Left colon (tissue), 2 donors: ENCODE measurements around the gene TRPV4. TPM values are rescaled to one million over a fixed set of nuclear protein-coding genes. Genes with fewer than 3 reads are reported as not detected.
A peak's percentile ranks its signal among the peaks of the same experiment; 100 is the strongest.

Source experiments
- ATAC-seq: fragments of 200-7000 bp; cut with Tn5 transposase; one replicate; pipeline ENCODE4 v1.9.1; 2020; ENCODE audit warnings: mild to moderate bottlenecking, moderate library complexity
- DNase-seq, 2 donors: peaks; one replicate each; pipeline ENCODE4 v3.0.0-alpha.2; 2020
- intact Hi-C, 2 donors: fragments of 100-400 bp; cut with DNase I in 1 of 2; cut with micrococcal nuclease in 1 of 2; formaldehyde crosslinking; loops; one replicate each; pipeline versions ENCODE4 v1.11.2 to v1.14.0; 2022; cut with DNase I, micrococcal nuclease
- total RNA-seq, 2 donors: library from RNA; stranded (reverse); fragmentation: NEBNext Ultra II Directional; extraction: Animal tissue kit (Norgen Biotek cat#: 25700); gene quantifications; one replicate each; pipeline ENCODE4 v1.2.1, GENCODE V29; 2021
- donor health status: DM: no; HTN: no; CAD: no.
- donor health status: DM: yes; HTN: yes; CAD: no.

Gene TRPV4
- total RNA-seq, 2 donors from 2014 or later, result 0.09 to 0.36 TPM

DNA sequence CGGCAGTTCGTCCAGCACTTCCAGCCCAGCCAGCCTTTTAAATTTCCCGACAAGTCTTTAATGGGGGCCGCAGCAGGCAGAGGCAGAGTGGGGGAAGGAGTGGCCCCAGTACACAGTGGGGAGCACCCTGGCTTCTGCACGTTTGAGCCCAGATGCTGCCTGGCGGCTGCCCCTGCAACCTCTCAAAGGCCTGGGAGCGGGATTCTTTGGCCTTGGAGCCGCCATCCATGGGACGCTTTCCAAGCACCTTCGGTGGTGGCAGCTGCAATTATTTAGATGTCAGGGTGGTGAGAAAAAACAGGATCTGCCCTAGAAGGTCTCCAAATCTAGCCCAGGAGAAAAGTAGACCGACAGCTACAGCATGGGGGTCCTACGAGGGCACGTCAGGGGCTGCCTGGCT, 73.6 kb downstream of the TRPV4 start:
- DNase-seq (peak in 1 of 2 donors; percentile 1), ATAC-seq (no peak)
- intact Hi-C loops, result no loop called here

DNA sequence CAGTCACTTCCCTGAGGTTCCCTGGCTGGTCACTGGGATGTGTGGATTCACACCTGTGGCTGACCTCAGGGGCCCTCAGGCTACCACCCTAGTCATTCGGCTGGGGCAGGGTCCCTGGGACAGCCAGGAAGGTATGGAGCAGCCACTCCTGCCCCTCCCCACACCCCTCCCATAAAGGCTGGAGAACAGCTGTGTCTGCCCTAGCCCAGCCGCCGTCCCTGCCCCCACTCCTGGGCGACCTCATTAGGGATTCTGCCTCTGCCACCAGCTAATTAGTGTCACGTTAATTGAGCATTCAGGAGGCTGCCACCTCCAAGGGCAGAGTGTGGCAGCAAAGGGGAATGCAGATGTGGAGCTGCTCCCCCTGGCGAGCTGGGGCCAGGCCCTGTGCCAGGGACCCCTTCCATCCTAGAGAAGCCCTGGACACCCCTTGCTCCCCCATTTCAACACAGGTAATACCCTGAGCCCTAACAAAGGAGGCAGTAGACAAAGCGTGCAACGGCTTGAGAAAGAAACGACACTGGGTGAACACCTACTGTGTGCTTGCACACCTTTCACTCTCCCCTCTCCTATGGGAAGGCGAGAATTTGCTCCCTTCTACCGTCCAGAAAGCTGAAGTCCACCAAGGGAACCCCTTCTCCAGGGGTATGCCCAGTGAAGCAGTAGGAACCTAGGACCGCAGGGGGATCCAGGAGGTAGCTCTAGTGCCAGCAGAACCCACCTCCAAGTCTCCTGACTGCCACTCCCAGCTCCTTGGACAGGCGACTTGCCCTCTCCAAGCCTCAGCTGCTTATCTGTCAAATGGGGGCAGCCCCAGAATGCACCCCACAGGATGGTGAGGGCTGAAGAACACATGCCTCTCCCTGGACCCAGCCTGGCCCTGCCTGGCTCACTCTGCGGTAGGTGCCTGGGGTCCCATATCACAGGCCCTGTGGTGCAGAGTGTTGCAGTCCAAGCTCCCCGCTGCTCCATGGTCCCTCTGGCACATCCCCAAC, 74.5 kb downstream of the TRPV4 start:
- DNase-seq (peak in 1 of 2 donors; percentile 1), ATAC-seq (no peak)
- intact Hi-C loops, result no loop called here

DNA sequence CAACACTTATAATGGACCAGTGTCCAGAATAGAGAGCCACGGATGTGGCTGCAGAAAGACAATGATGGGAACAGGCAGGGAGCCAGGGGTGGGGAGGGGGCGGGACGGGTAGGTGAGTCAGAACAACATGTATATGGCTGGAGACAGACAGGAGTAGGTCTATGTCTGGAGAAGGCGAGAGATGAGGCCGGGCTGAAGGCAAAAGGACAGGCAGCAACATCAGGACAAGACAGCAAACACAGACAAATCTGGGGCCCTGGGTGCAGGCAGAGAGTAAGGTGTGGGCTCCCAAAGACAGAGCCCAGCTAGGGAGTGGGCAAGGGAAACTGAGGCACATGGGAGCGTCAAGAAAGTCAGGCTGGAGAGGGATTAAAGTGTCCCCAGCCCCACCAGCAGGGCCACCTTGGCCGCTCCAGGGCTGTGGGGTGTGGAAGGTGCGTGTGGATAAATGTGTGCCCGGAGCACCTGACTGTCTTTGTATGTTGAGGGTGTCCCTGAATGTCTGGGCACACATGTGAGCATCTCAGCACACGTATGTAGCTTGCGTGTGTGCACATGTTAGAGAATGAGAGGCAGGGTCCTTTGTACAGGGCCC, 75.4 kb downstream of the TRPV4 start:
- ATAC-seq (no peak), DNase-seq (peak in 1 of 2 donors; percentile 0)
- intact Hi-C loops, result no loop called here

DNA sequence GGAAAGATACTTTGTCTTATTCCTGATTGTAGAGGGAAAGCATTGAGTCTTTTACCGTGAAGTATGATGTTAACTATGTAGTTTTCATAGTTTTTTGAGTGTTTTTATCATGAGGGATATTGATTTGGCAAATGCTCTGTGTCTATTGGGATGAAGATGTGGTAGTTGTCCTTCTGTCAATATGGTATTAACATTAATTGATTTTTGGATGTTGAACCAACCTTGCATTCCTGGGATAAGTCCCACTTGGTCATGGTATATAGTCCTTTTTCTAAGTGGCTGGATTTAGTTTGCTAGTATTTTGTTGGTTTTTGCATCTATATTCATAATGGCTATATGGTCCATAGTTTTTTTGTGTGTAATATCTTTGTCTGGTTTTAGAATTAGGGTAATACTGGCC, 76.7 kb downstream of the TRPV4 start:
- DNase-seq (no peak), ATAC-seq (no peak)
- intact Hi-C loops, result no loop called here

DNA sequence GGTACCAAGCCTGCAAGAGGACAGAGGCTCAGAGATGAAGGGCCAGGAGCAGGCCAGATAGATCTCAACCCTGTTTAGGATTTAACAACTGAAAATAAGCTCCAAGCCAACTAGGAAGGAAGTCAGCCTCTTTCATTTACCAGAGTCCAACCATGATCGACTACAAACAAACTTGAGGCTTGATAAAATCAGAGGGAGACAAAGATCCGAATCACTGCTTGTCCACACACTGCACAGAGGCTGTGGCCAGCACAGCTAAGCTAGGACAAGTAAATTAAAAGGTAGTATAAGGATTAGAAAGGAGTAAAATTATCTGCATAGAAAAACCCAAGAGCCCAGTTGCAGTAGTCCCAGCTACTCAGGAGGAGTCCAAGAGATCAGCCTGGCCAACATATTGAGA, 79.2 kb downstream of the TRPV4 start:
- no peak for ATAC-seq
- intact Hi-C loops, result no loop called here
- DNase-seq, result no peak

DNA sequence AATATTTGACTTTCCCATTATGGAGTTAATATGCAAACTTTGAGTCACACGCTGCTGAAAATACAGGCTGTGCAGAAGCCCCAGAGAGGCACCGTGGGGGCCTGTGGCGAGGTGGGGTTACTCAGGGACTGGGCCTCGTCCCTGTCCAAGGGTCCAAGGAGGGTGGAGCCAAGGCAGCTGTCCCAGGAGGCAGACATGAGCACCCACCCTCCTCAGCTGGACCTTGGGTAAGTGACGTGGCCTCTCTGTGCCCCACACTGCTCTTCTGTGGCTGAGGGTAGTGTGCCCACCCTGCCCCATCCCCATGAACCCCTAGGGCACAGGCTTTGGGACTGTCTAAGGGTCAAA, 80.2 kb downstream of the TRPV4 start:
- DNase-seq (no peak), ATAC-seq (no peak)
- intact Hi-C loops, result no loop called here

DNA sequence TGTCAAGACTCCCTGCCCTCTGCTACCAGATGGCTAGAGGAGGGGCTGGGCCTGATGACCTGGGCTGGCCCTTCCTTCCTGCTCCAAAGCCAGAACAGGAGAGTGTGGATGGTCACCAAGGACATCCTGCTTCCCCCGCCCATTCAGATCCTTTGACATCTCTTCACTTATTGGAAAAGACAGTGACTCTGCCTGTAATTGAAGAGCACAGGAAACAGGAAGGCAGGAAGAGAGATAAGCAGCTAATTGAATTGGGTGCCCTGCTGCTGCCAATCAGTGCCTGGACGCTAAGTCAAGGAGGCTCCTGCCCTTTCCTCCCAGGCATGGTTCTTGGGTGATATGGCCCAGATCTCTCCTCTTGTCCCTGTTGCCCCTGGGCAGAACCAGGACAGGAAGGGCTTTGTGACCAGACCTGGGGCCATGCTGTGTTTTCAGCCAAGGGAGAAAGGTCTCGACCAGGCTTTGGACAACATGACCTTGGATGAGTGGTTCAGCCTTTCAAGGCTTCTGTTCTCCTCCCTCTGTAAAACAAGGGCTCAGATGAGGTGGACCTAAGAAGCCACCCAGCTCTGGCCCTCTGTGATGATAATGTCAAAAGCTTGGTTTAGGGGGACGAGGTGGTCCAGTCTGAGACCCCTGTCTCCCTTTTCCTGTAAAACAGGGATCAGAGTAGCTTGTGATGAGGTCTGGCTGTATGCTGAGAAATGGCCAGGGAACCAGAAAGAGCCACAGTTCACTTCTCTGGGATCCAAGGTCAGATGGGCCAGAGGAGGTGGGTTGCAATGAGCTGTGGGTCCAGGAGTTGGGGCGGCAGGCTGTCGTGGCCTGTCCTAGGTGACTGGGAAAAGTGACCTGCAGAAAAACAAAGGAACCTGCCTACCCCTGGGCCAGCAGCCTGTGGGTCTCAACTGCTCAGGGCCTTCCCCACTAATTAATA, 80.8 kb downstream of the TRPV4 start:
- ATAC-seq (peak; percentile 15), DNase-seq (peak; percentile 0 to 5)
- intact Hi-C loops, result no loop called here

DNA sequence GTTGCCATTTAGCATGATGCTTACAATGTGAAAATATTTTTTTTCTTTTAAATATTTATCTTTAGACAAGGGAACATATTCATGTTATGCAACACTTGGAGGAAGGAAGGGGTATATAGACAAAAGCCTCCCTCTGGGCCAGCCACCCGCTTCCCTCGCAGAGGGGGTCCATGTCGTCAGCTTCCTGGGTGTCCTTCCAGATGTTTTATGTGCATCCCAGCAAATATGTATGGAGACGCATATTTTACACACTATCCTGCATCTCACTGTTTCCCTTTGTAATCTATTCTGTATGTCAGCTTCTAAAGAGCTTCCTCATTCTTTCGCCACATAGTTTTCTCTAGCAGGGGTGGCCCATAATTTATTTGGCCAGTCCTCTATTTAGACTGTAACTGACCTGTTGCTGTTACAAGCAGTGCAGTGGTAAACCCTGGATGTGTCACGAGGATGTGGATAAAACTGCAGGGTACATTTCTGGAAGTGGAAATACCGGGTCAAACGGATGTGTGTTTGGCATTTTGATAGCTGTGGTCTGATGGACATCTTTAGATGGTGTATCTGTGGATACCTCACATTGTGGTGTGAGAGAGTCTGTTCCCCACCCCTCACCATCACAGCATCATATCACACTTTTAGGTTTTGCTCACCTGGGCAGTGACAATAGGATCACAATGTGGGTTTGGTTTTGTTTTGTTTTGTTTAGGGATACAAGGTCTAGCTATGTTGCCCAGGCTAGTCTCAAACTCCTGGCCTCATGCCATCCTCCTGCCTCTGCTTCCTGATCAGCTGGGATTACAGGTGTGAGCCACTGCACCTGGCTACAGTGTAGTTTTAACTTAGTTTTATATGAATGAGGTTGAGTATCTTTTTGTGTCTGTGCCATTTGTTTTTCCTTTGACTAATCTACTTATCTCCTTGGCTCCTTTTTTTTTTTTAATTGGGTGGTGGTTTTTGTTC, 87.9 kb downstream of the TRPV4 start:
- peak; percentile 23 to 30 for DNase-seq
- intact Hi-C loops, result no loop called here
- peak; percentile 73 for ATAC-seq

DNA sequence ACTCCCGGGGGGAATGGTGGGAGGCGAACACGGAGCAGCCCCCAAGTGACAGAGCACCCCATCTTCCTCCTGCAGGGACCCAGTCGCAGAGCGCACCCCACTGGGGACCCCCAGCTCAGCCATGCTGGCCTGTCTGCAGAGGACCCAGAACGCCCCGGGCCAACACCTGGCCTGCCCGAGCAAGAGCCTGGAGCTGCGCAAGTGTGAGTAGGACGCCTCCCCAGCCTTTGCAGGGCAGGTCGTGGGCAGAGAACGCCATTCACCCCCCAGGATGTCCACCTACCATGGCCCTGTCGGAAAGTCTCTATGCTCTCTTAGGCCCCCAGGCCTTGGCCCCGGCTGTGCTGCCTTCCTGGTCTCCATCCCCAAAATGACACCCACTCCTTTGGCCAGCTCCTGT, 89.2 kb downstream of the TRPV4 start:
- intact Hi-C loops, result no loop called here
- DNase-seq, result peak; percentile 1 to 4

DNA sequence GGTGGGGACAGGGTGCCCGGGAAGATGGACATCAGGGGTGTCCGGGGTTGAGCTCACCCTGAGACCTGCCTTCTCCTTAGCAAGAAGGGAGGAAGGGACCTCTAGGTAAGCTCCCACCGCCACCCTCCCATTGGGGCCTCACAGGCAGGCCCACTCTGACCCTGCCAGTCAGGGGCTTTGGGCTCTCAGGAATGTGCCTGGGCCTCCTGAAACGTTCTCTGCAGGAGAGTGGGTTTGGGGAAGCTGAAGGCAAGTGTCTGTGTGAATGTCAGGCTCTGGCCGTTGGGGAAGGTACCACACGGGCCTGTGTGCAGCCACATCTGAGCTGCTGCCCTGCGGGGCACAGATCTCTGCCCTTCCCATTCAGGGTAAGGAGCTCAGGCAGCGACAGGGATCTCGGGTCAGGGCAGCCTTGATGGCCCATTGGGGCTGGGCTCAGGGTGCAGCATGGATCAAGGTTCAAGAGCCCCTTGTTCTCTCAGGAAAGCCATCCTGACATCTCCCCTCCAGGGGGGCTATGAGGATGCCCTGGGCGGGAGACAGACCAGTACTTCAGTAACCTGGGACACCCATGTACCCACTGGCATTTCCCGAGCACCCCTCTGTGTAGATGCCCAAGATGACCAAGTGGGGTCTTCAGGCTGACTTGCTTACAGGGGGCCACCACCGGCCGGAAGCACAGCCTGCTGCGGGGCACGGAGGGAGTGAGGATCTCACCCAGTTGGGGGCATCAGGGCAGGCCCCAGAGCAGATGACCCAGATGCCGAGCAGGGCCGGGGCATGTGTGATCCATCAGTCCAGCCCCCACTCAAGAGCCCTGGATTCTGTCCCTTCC, 89.9 kb downstream of the TRPV4 start:
- intact Hi-C loops, result no loop called here
- ATAC-seq (no peak), DNase-seq (peak; percentile 1 to 18)

More for the DNA sequence above, 89.2 kb downstream of the TRPV4 start:
- ATAC-seq, result no peak

DNA sequence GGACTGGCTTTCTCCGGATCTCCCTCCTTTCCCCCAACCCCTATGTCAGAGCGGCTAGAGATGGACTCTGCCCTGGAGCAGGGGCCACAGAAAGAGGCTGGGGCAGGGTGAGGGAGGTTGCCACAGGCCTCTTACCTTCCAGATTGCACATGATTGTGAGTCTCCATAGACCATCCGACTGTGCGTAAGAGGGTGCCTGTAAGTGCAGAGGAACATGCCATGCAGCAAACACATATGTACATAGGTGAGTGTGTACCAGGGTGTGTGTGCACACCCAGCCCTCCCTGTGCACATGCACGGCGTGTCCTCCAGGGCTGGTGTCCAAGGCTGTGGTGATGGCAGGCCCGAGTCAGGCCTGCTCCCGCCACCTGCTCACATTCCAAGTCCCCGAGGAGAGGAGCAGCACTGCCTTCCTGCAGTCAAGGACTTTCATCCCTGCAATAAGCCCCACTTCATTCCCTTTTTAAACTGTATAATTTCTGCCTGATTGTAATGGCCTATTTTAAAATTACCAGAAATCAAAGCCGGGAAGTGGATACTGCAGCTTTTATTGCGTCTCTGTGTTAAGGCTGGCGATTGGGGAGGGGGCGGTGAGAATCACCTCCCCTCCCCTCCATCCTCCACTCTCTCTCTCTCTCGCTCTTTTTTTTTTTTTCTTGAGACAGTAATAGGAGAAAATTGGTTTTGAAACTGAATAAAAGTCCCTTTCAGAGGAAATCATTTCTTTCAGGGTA, 91.1 kb downstream of the TRPV4 start:
- ATAC-seq, result no peak
- intact Hi-C loops, result no loop called here
- DNase-seq, result peak; percentile 0 to 20

DNA sequence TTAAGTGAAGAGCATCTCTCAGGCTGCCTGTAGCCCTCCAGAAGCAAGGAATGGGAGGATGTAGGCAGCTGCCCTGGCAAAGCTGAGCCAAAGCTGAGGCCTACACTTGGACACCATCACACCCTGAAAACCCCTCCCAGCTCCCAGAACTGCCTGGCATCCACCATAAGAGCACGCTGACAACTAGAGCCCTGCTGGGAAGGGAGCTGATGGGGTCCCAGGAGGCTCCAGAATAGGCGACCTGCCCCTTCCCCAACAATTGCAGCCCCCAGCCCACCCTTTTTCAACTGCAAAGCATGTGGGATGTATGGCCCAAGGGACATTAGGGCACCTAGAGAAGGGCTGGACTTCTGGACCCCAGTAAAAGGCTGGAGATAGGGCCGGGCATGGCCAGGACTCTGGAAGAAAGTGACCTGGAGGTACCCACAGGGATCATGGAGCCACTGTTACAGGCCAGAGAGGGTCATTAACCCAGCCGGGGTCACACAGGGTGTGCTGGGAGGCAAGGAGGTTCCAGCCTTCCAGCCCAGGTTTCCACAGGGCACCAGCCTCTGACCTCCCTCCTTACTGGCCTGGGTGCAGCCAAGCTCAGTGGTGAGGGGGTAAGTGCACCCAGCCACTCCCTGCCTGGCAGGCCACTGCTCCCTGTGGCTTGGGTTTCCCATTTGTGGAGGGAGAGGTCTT, 91.8 kb downstream of the TRPV4 start:
- intact Hi-C loops, result no loop called here
- DNase-seq (peak; percentile 2 to 13), ATAC-seq (no peak)

DNA sequence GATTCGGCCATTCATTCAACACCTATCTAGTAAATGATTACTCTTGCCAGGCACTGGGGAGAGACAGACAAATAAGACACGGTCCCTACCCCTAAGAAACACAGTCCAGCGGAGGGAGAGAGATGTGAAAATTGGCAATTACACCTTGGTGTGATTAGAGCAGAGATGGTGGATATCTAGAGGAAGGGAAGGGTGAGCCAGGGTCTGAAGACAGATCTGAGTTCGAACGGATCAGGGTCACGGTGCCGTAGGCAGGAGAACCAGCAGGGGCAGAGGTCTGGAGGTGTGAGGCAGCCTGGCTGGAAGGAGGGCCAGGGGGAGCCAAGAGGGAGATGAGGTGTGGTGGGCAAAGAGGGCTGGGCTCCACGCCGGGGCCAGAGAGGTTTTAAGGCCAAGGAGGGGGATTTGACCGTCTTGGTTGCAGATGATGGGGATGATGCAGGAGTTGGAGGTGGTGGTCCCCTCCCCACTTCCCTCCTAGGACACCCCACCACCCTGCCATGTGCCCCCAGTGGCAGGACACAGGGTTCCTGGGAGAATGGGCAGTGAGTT, 92.4 kb downstream of the TRPV4 start:
- intact Hi-C loops, result no loop called here
- ATAC-seq (no peak), DNase-seq (peak; percentile 0 to 16)

DNA sequence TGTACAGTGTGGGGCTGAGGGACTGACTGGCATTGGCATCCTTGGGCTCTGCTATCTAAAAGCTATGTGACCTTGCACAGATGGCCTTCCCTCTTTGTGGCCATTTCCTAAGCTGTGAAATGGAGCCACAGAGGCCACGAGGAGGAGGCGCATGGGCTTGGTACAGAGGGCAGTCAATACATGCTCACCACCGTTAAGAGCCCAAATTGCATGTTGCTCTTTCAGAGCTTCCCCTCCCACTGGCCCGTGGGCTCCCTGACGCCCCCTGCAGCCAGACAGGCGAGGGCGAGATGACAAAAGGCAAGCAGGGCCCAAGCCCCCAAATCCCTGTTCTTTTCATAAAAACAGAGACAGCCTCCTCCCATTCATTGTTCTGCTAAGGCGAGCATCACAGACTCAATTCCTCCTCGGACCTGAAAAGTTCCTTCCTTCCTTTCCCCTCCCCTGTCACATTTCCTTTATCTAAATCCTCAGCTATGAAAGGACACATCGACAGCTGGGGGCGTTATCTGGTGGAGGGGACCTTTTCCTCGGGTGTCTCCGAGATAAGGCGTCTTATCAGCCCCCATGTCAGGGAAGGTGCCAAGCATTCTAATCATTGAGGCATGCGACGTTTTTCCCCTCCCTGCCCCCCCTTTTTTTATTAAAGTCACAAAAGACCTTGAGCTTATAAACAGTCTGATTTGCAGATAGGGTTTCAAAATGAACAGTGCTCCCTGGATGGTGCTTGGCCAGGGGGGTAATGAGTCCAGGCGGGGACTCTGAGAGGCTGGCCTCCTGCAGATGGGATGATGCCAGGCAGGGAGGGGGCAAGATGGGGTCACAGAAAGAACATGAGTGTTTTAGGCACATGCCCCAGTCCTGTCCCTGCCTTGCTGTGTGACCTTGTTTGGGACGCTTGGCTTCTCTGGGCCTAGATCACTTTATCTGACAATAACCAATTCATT, 93.2 kb downstream of the TRPV4 start:
- intact Hi-C loops, result no loop called here

More for the DNA sequence above, 93.2 kb downstream of the TRPV4 start:
- peak; percentile 1 to 10 for DNase-seq
- ATAC-seq, result no peak
